CD4-positive, alpha-beta T cell treated with Interleukin-15 for 1 hour (primary cell): Measurements from ENCODE around the gene MACROD2.

Source experiments
- DNase-seq: peaks from one replicate; pipeline ENCODE4 v3.0.0-alpha.2; 2020

The MACROD2 gene

GRCh38 chr20:15814911-15815310 is 1819.6 kb downstream of the MACROD2 start:
- no peak for DNase-seq

GRCh38 chr20:15817351-15817750 is 1822.0 kb downstream of the MACROD2 start:
- DNase-seq = no peak

- DNase-seq = no peak
Observed at GRCh38 chr20:15818651-15819071, 1823.3 kb downstream of the MACROD2 start.

- DNase-seq = no peak
Observed at GRCh38 chr20:15823718-15824117, 1828.4 kb downstream of the MACROD2 start.

GRCh38 chr20:15827628-15828027 is 1832.3 kb downstream of the MACROD2 start:
- DNase-seq = no peak

DNA sequence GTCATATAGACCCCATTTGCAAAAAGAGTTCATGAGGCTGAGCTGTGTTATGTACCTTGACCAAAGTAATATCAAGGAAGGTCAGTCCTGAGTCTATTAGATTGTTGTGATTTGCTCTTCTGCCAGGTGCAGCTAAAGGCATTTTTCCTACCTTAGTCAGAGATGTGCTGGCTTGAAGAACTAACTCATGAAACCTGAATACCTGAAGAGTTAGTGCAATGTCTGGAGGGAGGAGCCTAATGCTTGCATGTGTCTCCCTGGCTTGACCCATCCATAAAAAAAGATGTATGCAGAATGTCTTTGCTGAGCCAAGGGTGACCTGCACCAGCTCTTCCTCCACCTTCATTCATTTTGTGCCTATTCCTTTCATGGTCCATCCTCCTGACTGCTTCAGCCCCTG is 1835.9 kb downstream of the MACROD2 start:
- DNase-seq = no peak

DNA sequence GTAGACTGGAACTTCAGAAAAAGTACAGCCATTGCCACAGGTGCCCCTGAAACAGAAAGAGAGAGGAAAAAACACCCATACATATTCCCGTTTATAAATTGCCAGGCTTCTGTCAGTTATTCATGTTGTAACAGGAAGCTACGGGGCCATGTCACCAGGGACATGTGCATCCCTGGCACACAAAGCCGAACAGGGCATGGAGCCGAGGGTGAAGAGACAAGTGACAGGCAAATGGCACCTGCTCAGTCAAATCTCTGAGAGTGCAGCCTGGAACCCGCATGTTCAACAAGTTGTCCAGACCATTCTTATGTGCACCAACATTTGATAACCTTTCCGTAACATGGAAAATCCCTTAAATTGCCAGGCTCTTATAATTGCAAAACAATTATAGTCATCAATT is 1837.2 kb downstream of the MACROD2 start:
- DNase-seq = no peak

GRCh38 chr20:15834857-15835256 is 1839.5 kb downstream of the MACROD2 start:
- no peak for DNase-seq

GRCh38 chr20:15835811-15836210 is 1840.5 kb downstream of the MACROD2 start:
- DNase-seq = no peak

- DNase-seq = no peak
Observed at GRCh38 chr20:15836634-15837033, 1841.3 kb downstream of the MACROD2 start.

- DNase-seq = no peak
Observed at GRCh38 chr20:15837563-15837962, 1842.2 kb downstream of the MACROD2 start.

- no peak for DNase-seq
Observed at GRCh38 chr20:15838466-15838865, 1843.2 kb downstream of the MACROD2 start.

DNA sequence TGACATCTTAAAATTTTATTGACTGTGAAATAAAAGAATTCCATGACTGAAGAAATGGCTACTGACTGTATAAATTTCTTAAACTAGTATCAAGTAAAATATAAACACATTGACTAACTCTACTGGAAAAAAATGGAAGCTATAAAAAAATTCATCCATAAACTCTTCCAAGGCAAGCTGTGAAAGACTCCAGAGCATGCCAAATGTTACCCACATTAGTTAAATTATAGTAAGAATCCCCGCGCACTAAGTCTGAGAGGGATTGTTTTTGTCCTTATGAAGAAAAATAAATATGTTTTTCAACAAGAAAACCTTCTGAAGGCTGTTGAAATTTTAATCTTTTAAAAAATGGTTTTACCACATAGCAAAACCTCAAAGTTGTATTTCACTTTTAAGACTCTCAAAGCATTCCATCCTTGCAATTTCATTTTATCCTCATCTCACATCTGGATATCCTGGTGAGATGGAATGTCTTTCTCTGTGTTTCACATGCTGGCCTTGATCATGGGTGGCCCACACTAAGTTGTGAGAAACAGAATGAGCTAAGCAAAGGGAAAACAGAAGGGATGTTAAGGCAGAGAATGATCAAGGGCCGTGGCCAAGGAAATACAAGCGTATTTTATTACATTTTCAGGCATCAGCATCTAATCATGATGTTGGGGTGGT is 1845.5 kb downstream of the MACROD2 start:
- DNase-seq = no peak

DNA sequence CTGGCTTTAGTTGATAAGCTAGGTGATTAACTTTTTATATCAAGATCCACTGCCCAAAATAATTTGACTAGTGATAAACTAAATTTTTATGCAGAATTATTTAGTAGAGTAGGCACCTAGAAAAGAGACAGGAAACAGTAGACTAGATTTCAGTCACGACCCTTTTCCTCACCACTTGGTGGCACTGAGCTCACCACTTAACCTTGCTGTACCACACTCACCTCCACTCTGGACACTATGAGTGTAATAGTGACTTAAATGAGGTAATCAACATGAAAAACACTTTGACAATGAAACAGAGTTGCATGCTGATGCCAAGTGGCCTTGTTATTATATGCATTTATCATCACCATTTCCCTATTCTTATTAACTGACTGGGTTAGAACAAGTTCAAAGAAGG is 1847.6 kb downstream of the MACROD2 start:
- DNase-seq = no peak

- no peak for DNase-seq
Observed at GRCh38 chr20:15843777-15844176, 1848.5 kb downstream of the MACROD2 start.

DNA sequence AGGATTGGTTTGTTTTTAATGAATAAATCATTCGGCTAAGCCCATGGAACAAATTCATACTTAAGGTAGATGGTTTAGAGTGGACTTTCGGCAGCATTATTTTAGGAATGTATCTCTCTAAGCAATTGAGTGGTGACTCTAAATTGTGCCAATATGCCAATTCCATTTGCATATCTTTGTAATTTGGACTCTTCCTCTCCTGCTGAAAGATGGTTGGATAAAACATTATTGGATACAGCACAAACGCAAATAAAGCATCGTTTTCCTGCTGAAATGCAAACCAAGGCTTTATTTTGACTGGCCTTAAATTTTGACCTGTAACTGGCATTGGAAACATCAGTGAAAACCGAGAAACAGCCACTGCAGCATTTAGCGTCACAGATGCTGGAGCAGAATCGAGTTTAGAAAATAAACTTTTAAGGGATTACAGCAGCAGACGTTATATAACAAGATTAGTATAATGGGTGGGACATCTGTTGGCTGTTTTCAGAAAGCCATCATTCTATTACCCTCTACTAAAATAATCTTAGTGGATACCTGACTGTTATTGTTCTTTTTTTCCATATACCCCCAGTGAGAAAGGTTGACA is 1852.0 kb downstream of the MACROD2 start:
- no peak for DNase-seq

- DNase-seq = no peak
Observed at GRCh38 chr20:15848126-15848525, 1852.8 kb downstream of the MACROD2 start.

- no peak for DNase-seq
Observed at GRCh38 chr20:15848995-15849610, 1853.8 kb downstream of the MACROD2 start.

DNA sequence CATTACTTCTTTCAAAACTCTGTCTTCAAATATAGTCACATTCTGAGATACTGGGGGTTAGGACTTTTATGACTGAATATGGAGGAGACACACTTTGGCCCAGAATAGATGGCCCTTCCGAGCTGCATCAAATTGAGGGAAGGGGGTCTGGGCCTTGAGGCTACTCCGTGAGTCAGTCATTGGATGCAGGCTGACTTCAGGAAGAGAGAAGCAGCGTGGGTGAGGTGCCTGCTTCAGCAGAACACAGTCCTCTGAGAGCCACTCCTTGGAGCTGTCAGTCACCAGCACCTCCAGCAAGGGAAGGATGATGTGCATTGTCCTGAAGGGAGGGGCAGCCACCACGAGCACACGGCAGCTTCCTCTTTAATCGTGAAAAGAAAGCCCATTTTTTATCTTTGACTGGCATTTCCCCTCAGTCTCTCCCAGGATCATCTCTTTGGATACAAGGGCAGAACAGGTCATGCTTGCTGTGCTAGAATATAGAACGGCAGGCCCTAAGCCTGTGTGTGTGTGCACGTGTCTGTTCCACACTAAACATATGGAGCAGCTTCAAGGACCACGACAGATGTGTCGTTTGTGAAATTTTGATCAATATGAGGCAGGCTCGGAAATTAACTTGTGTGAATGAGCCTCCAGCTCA is 1856.4 kb downstream of the MACROD2 start:
- DNase-seq = no peak

DNA sequence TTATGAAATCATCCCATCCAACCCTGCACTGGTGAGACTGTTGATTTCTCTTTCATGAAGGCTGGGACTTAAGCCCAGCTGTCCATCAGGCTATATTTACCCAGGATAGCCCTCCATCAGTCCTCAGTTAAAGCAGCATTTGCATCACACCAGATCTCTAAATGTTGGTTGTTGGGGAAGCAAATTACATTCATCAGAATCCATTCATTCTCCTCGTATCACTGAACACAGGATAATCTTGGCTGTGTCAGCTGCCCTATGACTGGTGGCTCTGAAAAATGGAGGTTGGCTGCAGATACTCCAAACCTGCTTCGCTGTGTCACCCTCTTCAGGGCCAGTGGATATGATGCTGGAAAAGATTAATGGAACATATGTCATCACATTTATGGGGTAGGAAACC is 1859.6 kb downstream of the MACROD2 start:
- DNase-seq = no peak

DNA sequence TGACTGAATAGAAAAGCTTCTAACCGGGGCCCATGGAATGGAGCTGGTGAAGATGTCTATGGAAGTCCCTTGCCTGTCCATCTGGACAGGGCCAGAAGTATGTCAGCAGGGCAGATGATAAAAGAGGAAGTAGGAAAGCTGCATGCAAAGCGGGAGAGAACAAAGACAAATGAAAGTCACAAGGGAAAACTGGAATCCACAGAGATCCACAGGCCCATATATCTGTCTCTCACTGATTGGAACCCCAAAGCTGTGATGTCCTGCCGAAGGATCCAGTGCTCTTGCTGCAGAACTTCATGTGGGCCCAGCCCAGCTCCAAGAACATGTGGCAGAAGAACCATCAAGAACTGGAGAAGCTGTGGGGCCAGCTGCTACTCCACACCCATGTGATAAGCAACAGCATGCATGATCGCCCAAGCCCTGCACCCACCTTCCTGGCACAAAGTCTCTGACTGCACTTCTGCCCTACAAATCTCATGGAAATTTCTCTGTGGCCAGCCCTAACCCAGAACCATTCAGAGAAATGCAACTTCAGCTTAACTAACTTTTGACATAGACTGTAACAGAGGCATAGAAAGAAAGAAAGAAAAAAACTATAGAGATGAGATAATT is 1862.0 kb downstream of the MACROD2 start:
- DNase-seq = no peak

- no peak for DNase-seq
Observed at GRCh38 chr20:15859061-15859460, 1863.7 kb downstream of the MACROD2 start.

GRCh38 chr20:15860850-15861249 is 1865.5 kb downstream of the MACROD2 start:
- DNase-seq = no peak

DNA sequence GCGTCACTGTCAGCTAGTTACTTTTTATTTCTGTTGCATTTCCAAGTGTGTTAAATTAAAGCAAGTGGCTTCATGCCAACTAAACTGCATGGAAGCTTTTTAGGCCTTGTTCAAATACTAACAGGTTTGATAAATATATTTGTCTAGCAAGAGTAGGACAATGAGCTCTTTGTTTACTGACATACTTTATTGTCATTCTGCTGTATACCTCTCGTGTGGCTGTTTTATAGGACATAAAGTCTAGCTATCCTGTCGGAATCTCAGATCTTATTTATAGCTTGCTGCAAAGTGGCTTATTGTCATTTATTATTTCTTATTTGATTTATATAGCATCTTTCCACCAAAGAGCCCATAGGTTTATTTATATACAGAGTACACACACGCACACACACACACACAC is 1866.9 kb downstream of the MACROD2 start:
- no peak for DNase-seq
